Erythroblast (primary cell): ENCODE results near the gene TRAPPC2L.

ENCODE experiments used
- GATA1 ChIP-seq: IDR thresholded peaks from 2 replicates; pipeline ENCODE4 v1.6.1; 2011; ENCODE audit warnings: low read depth, mild to moderate bottlenecking, control low read depth, low read length, moderate library complexity
- POLR2A ChIP-seq: IDR thresholded peaks from 2 replicates; pipeline ENCODE4 v1.6.1; 2011; ENCODE audit warnings: mild to moderate bottlenecking, low read length

GRCh38 chr16:88822281-88823040 lies 34.5 kb upstream of the TRAPPC2L start:
- TF ChIP-seq POLR2A (no peak), GATA1 (no peak)
